Hematopoietic multipotent progenitor cell (in vitro differentiated cells): Measurements from ENCODE around the gene TLR1. TPM values are rescaled to one million over a fixed set of nuclear protein-coding genes. Genes with fewer than 3 reads are reported as not detected.
"Not testable (repeated sequence)": the region's sequence is repeated elsewhere in the genome, so short reads cannot be mapped to it uniquely, and the experiment has no call there.

Experiments
- DNase-seq, 3 donors: peaks; one replicate each; pipeline ENCODE4 v3.0.0-alpha.2; 2011 to 2015; ENCODE audit warnings: low read depth in 2 of 3, low spot score in 2 of 3
- total RNA-seq: library from RNA; depleted of rRNA; stranded (reverse); fragments of >200 nt; gene quantifications from one replicate; pipeline ENCODE4 v1.2.3, GENCODE V29; 2012

Gene TLR1
- 13.2 TPM for total RNA-seq

- DNase-seq: peak in 2 of 3 donors; percentile 78 to 90
Measured at GRCh38 chr4:38804654-38805295, at the start of gene TLR1. Gene TLR1, minus strand, starts transcription at chr4:38804791. Its CDS starts 5,960 bp downstream, at chr4:38798831.

GRCh38 chr4:38846015-38846414 is 41.4 kb upstream of the TLR1 start:
- DNase-seq: no peak

GRCh38 chr4:38842994-38843393 is 38.4 kb upstream of the TLR1 start:
- DNase-seq: no peak

GRCh38 chr4:38837849-38838248 is 33.3 kb upstream of the TLR1 start:
- DNase-seq: peak in 2 of 3 donors; percentile 39 to 82

- no peak for DNase-seq
Measured at GRCh38 chr4:38837334-38837733, 32.7 kb upstream of the TLR1 start.

- no peak for DNase-seq
Measured at GRCh38 chr4:38834570-38834969, 30.0 kb upstream of the TLR1 start.

- no peak for DNase-seq
Measured at GRCh38 chr4:38832624-38833528, 28.3 kb upstream of the TLR1 start.

GRCh38 chr4:38832206-38832605 is 27.6 kb upstream of the TLR1 start:
- no peak for DNase-seq

GRCh38 chr4:38831653-38832052 is 27.1 kb upstream of the TLR1 start:
- DNase-seq: no peak

GRCh38 chr4:38829237-38829636 is 24.6 kb upstream of the TLR1 start:
- no peak for DNase-seq

- no peak for DNase-seq
Measured at GRCh38 chr4:38823766-38824165, 19.2 kb upstream of the TLR1 start.

GRCh38 chr4:38822748-38823303 is 18.2 kb upstream of the TLR1 start:
- DNase-seq: no peak

- no peak for DNase-seq
Measured at GRCh38 chr4:38821739-38822138, 17.1 kb upstream of the TLR1 start.

- no peak for DNase-seq
Measured at GRCh38 chr4:38820329-38821061, 15.9 kb upstream of the TLR1 start.

GRCh38 chr4:38819569-38819968 is 15.0 kb upstream of the TLR1 start:
- DNase-seq: no peak

- DNase-seq: no peak
Measured at GRCh38 chr4:38818441-38818976, 13.9 kb upstream of the TLR1 start.

- peak in 2 of 3 donors; percentile 63 to 86 for DNase-seq
Measured at GRCh38 chr4:38815885-38816782, 11.5 kb upstream of the TLR1 start.

GRCh38 chr4:38814386-38814785 is 9.8 kb upstream of the TLR1 start:
- DNase-seq: no peak

GRCh38 chr4:38811297-38811696 is 6.7 kb upstream of the TLR1 start:
- no peak for DNase-seq

- DNase-seq: not testable (repeated sequence)
Measured at GRCh38 chr4:38807462-38807861, 2.9 kb upstream of the TLR1 start.
